ENCODE data around the gene GNMT. TPM values are rescaled to one million over a fixed set of nuclear protein-coding genes. Genes with fewer than 3 reads are reported as not detected.
A peak's percentile ranks its signal among the peaks of the same experiment; 100 is the strongest.

Gene GNMT
- total and polyA plus RNA-seq, 5 donors = 0.43 to 5.8 (median 0.88) TPM

- H3K4me1 ChIP-seq (ENCODE audit: control insufficient read depth, insufficient read depth, low read length) = peaks cover 4% of the 10 kb centered on the region
Measured at GRCh38 chr6:42966571-42966970, 6.0 kb downstream of the GNMT start.

GRCh38 chr6:42967228-42967627 lies 6.7 kb downstream of the GNMT start:
- H3K4me3 ChIP-seq (ENCODE audit: low read length) = no peak overlapping the region
- intact Hi-C loops (cut with DNase I) = no loop called here
- DNase-seq (peak in 1 of 3 donors; percentile 20), ATAC-seq (no peak)
- no peaks in the 10 kb centered on the region for H3K27me3 ChIP-seq (ENCODE audit: control insufficient read depth, insufficient read depth)
- WGBS = 92% methylated on average over 11 of the region's 11 CpGs
- peaks cover 5% of the 10 kb centered on the region for H3K4me1 ChIP-seq (ENCODE audit: control insufficient read depth, insufficient read depth, low read length)
- H3K9me3 ChIP-seq (ENCODE audit: control insufficient read depth, low read length) = no peaks in the 10 kb centered on the region
- H3K27ac ChIP-seq (ENCODE audit: low read length) = no peak overlapping the region

More at GRCh38 chr6:42966571-42966970, 6.0 kb downstream of the GNMT start:
- 80% methylated on average over 7 of the region's 7 CpGs for WGBS
- intact Hi-C loops (cut with DNase I) = no loop called here
- H3K27ac ChIP-seq (ENCODE audit: low read length) = no peak overlapping the region
- H3K4me3 ChIP-seq (ENCODE audit: low read length) = no peak overlapping the region
- ATAC-seq (no peak), DNase-seq (peak in 1 of 3 donors; percentile 13)
- no peaks in the 10 kb centered on the region for H3K27me3 ChIP-seq (ENCODE audit: control insufficient read depth, insufficient read depth)
- no peaks in the 10 kb centered on the region for H3K9me3 ChIP-seq (ENCODE audit: control insufficient read depth, low read length)

GRCh38 chr6:42968126-42968701 lies 7.7 kb downstream of the GNMT start:
- intact Hi-C loops (cut with DNase I) = no loop called here

GRCh38 chr6:42968783-42969182 lies 8.2 kb downstream of the GNMT start:
- Histone ChIP-seq H3K27me3 (ENCODE audit: control insufficient read depth, insufficient read depth) (no peaks in the 10 kb centered on the region), H3K4me3 (ENCODE audit: low read length) (no peak overlapping the region), H3K4me1 (ENCODE audit: control insufficient read depth, insufficient read depth, low read length) (peaks cover 5% of the 10 kb centered on the region), H3K9me3 (ENCODE audit: control insufficient read depth, low read length) (no peaks in the 10 kb centered on the region), H3K27ac (ENCODE audit: low read length) (no peak overlapping the region)
- no peak for DNase-seq
- ATAC-seq = no peak
- WGBS = 74% methylated on average over 4 of the region's 4 CpGs
- intact Hi-C loops (cut with DNase I) = no loop called here

More at GRCh38 chr6:42968126-42968701, 7.7 kb downstream of the GNMT start:
- Histone ChIP-seq H3K4me3 (ENCODE audit: low read length) (no peak overlapping the region), H3K27ac (ENCODE audit: low read length) (no peak overlapping the region), H3K9me3 (ENCODE audit: control insufficient read depth, low read length) (no peaks in the 10 kb centered on the region), H3K27me3 (ENCODE audit: control insufficient read depth, insufficient read depth) (no peaks in the 10 kb centered on the region), H3K4me1 (ENCODE audit: control insufficient read depth, insufficient read depth, low read length) (peaks cover 5% of the 10 kb centered on the region)
- 97% methylated on average over 12 of the region's 12 CpGs for WGBS
- peak in 1 of 3 donors; percentile 34 for DNase-seq
- ATAC-seq = no peak

- 96% methylated on average over 2 of the region's 2 CpGs for WGBS
- intact Hi-C loops (cut with DNase I) = no loop called here
- ATAC-seq (no peak), DNase-seq (peak in 1 of 3 donors; percentile 29)
- Histone ChIP-seq H3K27ac (ENCODE audit: low read length) (no peak overlapping the region), H3K4me1 (ENCODE audit: control insufficient read depth, insufficient read depth, low read length) (peaks cover 5% of the 10 kb centered on the region), H3K4me3 (ENCODE audit: low read length) (no peak overlapping the region), H3K27me3 (ENCODE audit: control insufficient read depth, insufficient read depth) (no peaks in the 10 kb centered on the region), H3K9me3 (ENCODE audit: control insufficient read depth, low read length) (no peaks in the 10 kb centered on the region)
Measured at GRCh38 chr6:42969431-42969830, 8.9 kb downstream of the GNMT start.

GRCh38 chr6:42969934-42970333 lies 9.4 kb downstream of the GNMT start:
- peak in 1 of 3 donors; percentile 18 for DNase-seq
- no peak for ATAC-seq
- Histone ChIP-seq H3K27me3 (ENCODE audit: control insufficient read depth, insufficient read depth) (no peaks in the 10 kb centered on the region), H3K9me3 (ENCODE audit: control insufficient read depth, low read length) (no peaks in the 10 kb centered on the region), H3K4me3 (ENCODE audit: low read length) (no peak overlapping the region), H3K27ac (ENCODE audit: low read length) (no peak overlapping the region), H3K4me1 (ENCODE audit: control insufficient read depth, insufficient read depth, low read length) (peaks cover 5% of the 10 kb centered on the region)
- WGBS = 95% methylated on average over 4 of the region's 4 CpGs
- intact Hi-C loops (cut with DNase I) = no loop called here

GRCh38 chr6:42970871-42971612 lies 10.5 kb downstream of the GNMT start:
- ATAC-seq (peak in 1 of 2 donors; percentile 13), DNase-seq (no peak)
- Histone ChIP-seq H3K9me3 (ENCODE audit: control insufficient read depth, low read length) (no peaks in the 10 kb centered on the region), H3K27me3 (ENCODE audit: control insufficient read depth, insufficient read depth) (no peaks in the 10 kb centered on the region), H3K4me3 (ENCODE audit: low read length) (no peak overlapping the region), H3K4me1 (ENCODE audit: control insufficient read depth, insufficient read depth, low read length) (peaks cover 5% of the 10 kb centered on the region), H3K27ac (ENCODE audit: low read length) (no peak overlapping the region)
- 72% methylated on average over 4 of the region's 4 CpGs for WGBS
- intact Hi-C loops (cut with DNase I) = no loop called here

- no peak overlapping the region for H3K27ac ChIP-seq (ENCODE audit: low read length)
- H3K4me1 ChIP-seq (ENCODE audit: control insufficient read depth, insufficient read depth, low read length) = peaks cover 5% of the 10 kb centered on the region
- WGBS = 63% methylated on average over 3 of the region's 3 CpGs
- DNase-seq (no peak), ATAC-seq (no peak)
- H3K9me3 ChIP-seq (ENCODE audit: control insufficient read depth, low read length) = no peaks in the 10 kb centered on the region
- H3K4me3 ChIP-seq (ENCODE audit: low read length) = no peak overlapping the region
- H3K27me3 ChIP-seq (ENCODE audit: control insufficient read depth, insufficient read depth) = no peaks in the 10 kb centered on the region
- intact Hi-C loops (cut with DNase I) = no loop called here
Measured at GRCh38 chr6:42971746-42972327, 11.3 kb downstream of the GNMT start.

GRCh38 chr6:42973926-42974325 lies 13.4 kb downstream of the GNMT start:
- ATAC-seq (no peak), DNase-seq (no peak)
- Histone ChIP-seq H3K9me3 (ENCODE audit: control insufficient read depth, low read length) (no peaks in the 10 kb centered on the region), H3K4me1 (ENCODE audit: control insufficient read depth, insufficient read depth, low read length) (peaks cover 5% of the 10 kb centered on the region), H3K4me3 (ENCODE audit: low read length) (no peak overlapping the region), H3K27me3 (ENCODE audit: control insufficient read depth, insufficient read depth) (no peaks in the 10 kb centered on the region), H3K27ac (ENCODE audit: low read length) (no peak overlapping the region)
- 83% methylated on average over 3 of the region's 3 CpGs for WGBS
- intact Hi-C loops (cut with DNase I) = no loop called here

- intact Hi-C loops (cut with DNase I) = no loop called here
- 74% methylated on average over 5 of the region's 5 CpGs for WGBS
- H3K4me1 ChIP-seq (ENCODE audit: control insufficient read depth, insufficient read depth, low read length) = peaks cover 8% of the 10 kb centered on the region
- no peak overlapping the region for H3K27ac ChIP-seq (ENCODE audit: low read length)
- no peak overlapping the region for H3K4me3 ChIP-seq (ENCODE audit: low read length)
- no peak for DNase-seq
- H3K27me3 ChIP-seq (ENCODE audit: control insufficient read depth, insufficient read depth) = no peaks in the 10 kb centered on the region
- H3K9me3 ChIP-seq (ENCODE audit: control insufficient read depth, low read length) = no peaks in the 10 kb centered on the region
- ATAC-seq = no peak
Measured at GRCh38 chr6:42974919-42975505, 14.5 kb downstream of the GNMT start.

- peak; percentile 43 to 71 (median 69) for DNase-seq
- intact Hi-C loops (cut with DNase I) = no loop called here
- ATAC-seq = peak; percentile 28 to 37
Measured at GRCh38 chr6:42978487-42978838, 17.9 kb downstream of the GNMT start.

More at GRCh38 chr6:42978487-42978838, 17.9 kb downstream of the GNMT start:
- peaks cover 3% of the 10 kb centered on the region for H3K4me1 ChIP-seq (ENCODE audit: control insufficient read depth, insufficient read depth, low read length)
- no peaks in the 10 kb centered on the region for H3K27me3 ChIP-seq (ENCODE audit: control insufficient read depth, insufficient read depth)
- H3K9me3 ChIP-seq (ENCODE audit: control insufficient read depth, low read length) = no peaks in the 10 kb centered on the region
- under 1% methylated on average over 28 of the region's 28 CpGs for WGBS
- peak overlapping the region; percentile 65 for H3K4me3 ChIP-seq (ENCODE audit: low read length)
- peak overlapping the region; percentile 55 for H3K27ac ChIP-seq (ENCODE audit: low read length)
